Neuronal stem cell (in vitro differentiated cells): Measurements from ENCODE around the gene PIGV.

Source experiments
- DNase-seq: peaks from one replicate; pipeline ENCODE4 v3.0.0-alpha.2; 2013; ENCODE audit warnings: low spot score
- H2AFZ ChIP-seq: one replicate; pipeline ENCODE4 v1.6.1; 2013; ENCODE audit warnings: mild to moderate bottlenecking, low read length, inconsistent platforms
- H2AK5ac ChIP-seq: 2 replicates; pipeline ENCODE4 v1.6.1; 2013; ENCODE audit warnings: low read depth, mild to moderate bottlenecking, inconsistent platforms, low read length, moderate library complexity, mixed read lengths
- H2BK120ac ChIP-seq: 2 replicates; pipeline ENCODE4 v1.6.1; 2013; ENCODE audit warnings: low read depth, mild to moderate bottlenecking, inconsistent platforms, low read length, moderate library complexity, mixed read lengths
- H2BK12ac ChIP-seq: one replicate; pipeline ENCODE4 v1.6.1; 2013; ENCODE audit warnings: low read length, inconsistent platforms
- H2BK15ac ChIP-seq: 2 replicates; pipeline ENCODE4 v1.6.1; 2013; ENCODE audit warnings: mild to moderate bottlenecking, low read length, inconsistent platforms, mixed read lengths
- H2BK5ac ChIP-seq: one replicate; pipeline ENCODE4 v1.6.1; 2013; ENCODE audit warnings: inconsistent platforms, mild to moderate bottlenecking, low read length, moderate library complexity
- H3K14ac ChIP-seq: one replicate; pipeline ENCODE4 v1.6.1; 2013; ENCODE audit warnings: low read length, inconsistent platforms
- H3K18ac ChIP-seq: 2 replicates; pipeline ENCODE4 v1.6.1; 2013; ENCODE audit warnings: low read length, inconsistent platforms
- H3K23ac ChIP-seq: 2 replicates; pipeline ENCODE4 v1.6.1; 2013; ENCODE audit warnings: low read depth, mild to moderate bottlenecking, mixed read lengths, low read length, inconsistent platforms; ENCODE audit not compliant: poor library complexity
- H3K27ac ChIP-seq: replicated peaks from 3 replicates; pipeline ENCODE4 v1.5.1; 2013; ENCODE audit warnings: low read length, inconsistent platforms
- H3K27me3 ChIP-seq, 3 experiments: 2 replicates each; pipeline ENCODE4 v1.6.1; 2013; ENCODE audit warnings: low read length in 3 of 3, mild to moderate bottlenecking in 2 of 3, inconsistent platforms in 1 of 3, low read depth in 1 of 3, mixed read lengths in 1 of 3, moderate library complexity in 1 of 3; ENCODE audit not compliant: control insufficient read depth in 3 of 3, insufficient read depth in 3 of 3
- H3K36me3 ChIP-seq, 2 donors: replicated peaks in 1 of 2; 2 replicates each; pipeline ENCODE4 v1.6.1; 2013; ENCODE audit warnings: low read length in 2 of 2; ENCODE audit not compliant: control insufficient read depth in 2 of 2, insufficient read depth in 2 of 2
- H3K4ac ChIP-seq: 2 replicates; pipeline ENCODE4 v1.6.1; 2013; ENCODE audit warnings: inconsistent platforms, mild to moderate bottlenecking, low read length, moderate library complexity
- H3K4me1 ChIP-seq, 2 donors: 1 replicate in 1 of 2; 2 replicates in 1 of 2; pipeline ENCODE4 v1.6.1; 2013; ENCODE audit warnings: low read length in 2 of 2, low read depth in 1 of 2; ENCODE audit not compliant: control insufficient read depth in 2 of 2, insufficient read depth in 1 of 2
- H3K4me2 ChIP-seq: one replicate; pipeline ENCODE4 v1.6.1; 2013; ENCODE audit warnings: mild to moderate bottlenecking, low read length, inconsistent platforms; ENCODE audit not compliant: insufficient read depth, poor library complexity, severe bottlenecking
- H3K4me3 ChIP-seq, 2 donors: 2 replicates each; pipeline ENCODE4 v1.5.1; 2013; ENCODE audit warnings: low read length in 2 of 2, mild to moderate bottlenecking in 2 of 2, inconsistent platforms in 1 of 2, moderate library complexity in 1 of 2
- H3K79me1 ChIP-seq: one replicate; pipeline ENCODE4 v1.6.1; 2013; ENCODE audit warnings: low read depth, mild to moderate bottlenecking, inconsistent platforms, low read length, moderate library complexity
- H3K9ac ChIP-seq: one replicate; pipeline ENCODE4 v1.6.1; 2013; ENCODE audit warnings: mild to moderate bottlenecking, low read depth, low read length, inconsistent platforms; ENCODE audit not compliant: poor library complexity
- H3K9me3 ChIP-seq, 2 donors: replicated peaks in 1 of 2; 2 replicates each; pipeline versions ENCODE3 to v1.6.1; 2013; ENCODE audit warnings: low read length in 2 of 2, mild to moderate bottlenecking in 2 of 2, inconsistent platforms in 1 of 2, low read depth in 1 of 2, mixed read lengths in 1 of 2, moderate library complexity in 1 of 2; ENCODE audit not compliant: control insufficient read depth in 2 of 2, insufficient read depth in 1 of 2
- H4K8ac ChIP-seq: one replicate; pipeline ENCODE4 v1.6.1; 2013; ENCODE audit warnings: low read depth, mild to moderate bottlenecking, inconsistent platforms, low read length, moderate library complexity
- H4K91ac ChIP-seq: one replicate; pipeline ENCODE4 v1.6.1; 2013; ENCODE audit warnings: low read length, low read depth, mild to moderate bottlenecking, inconsistent platforms; ENCODE audit not compliant: poor library complexity
- WGBS, 2 donors: extraction: QIAGEN DNeasy Blood & Tissue Kit; methylation state at CpG; one replicate each; pipeline ENCODE4 v1.1.7; 2013; ENCODE audit warnings: missing lambda C conversion rate in 2 of 2, mixed read lengths in 1 of 2; ENCODE audit not compliant: insufficient read length in 2 of 2, insufficient replicate concordance in 1 of 2; ENCODE audit errors: extremely low coverage in 2 of 2; 5-methylcytosine and 5-hydroxymethylcytosine counted together

Gene PIGV

GRCh38 chr1:26772687-26773086, 15.1 kb upstream of the PIGV start:
- DNase-seq: no peak

GRCh38 chr1:26774462-26774861, 13.3 kb upstream of the PIGV start:
- no peak overlapping the region for H3K9ac ChIP-seq
- no peaks in the 10 kb centered on the region for H3K27me3 ChIP-seq
- H2AK5ac ChIP-seq: no peak overlapping the region
- no peak overlapping the region for H4K91ac ChIP-seq
- peaks cover 0 to 7% of the 10 kb centered on the region in 2 donors for H3K4me1 ChIP-seq
- H3K27ac ChIP-seq: no peak overlapping the region
- H4K8ac ChIP-seq: no peak overlapping the region
- H2BK15ac ChIP-seq: no peak overlapping the region
- no peak overlapping the region for H3K23ac ChIP-seq
- WGBS, 2 donors: no CpG with 5 or more reads among the region's 13 CpGs
- peaks cover 72 to 100% of the 10 kb centered on the region in 2 donors for H3K36me3 ChIP-seq
- DNase-seq: no peak
- no peak overlapping the region for H2BK12ac ChIP-seq
- H3K18ac ChIP-seq: no peak overlapping the region
- peaks cover 4% of the 10 kb centered on the region for H3K79me1 ChIP-seq
- no peak overlapping the region for H2BK120ac ChIP-seq
- no peak overlapping the region for H3K4me2 ChIP-seq
- H3K4ac ChIP-seq: no peak overlapping the region
- no peaks in the 10 kb centered on the region for H3K9me3 ChIP-seq
- H2BK5ac ChIP-seq: no peak overlapping the region
- H3K14ac ChIP-seq: no peak overlapping the region
- H2AFZ ChIP-seq: no peak overlapping the region
- H3K4me3 ChIP-seq: no peak overlapping the region

More at GRCh38 chr1:26772687-26773086, 15.1 kb upstream of the PIGV start:
- Histone ChIP-seq H3K79me1 (peaks cover 1% of the 10 kb centered on the region), H3K14ac (no peak overlapping the region), H2AK5ac (no peak overlapping the region), H3K4ac (no peak overlapping the region), H3K23ac (no peak overlapping the region), H2BK5ac (no peak overlapping the region), H3K9ac (no peak overlapping the region), H2AFZ (no peak overlapping the region), H3K36me3 (peaks cover 75 to 100% of the 10 kb centered on the region in 2 donors), H3K4me2 (no peak overlapping the region), H3K27me3 (no peaks in the 10 kb centered on the region), H2BK15ac (no peak overlapping the region), H3K9me3 (no peaks in the 10 kb centered on the region), H4K8ac (no peak overlapping the region), H2BK120ac (no peak overlapping the region), H3K4me3 (no peak overlapping the region), H3K4me1 (peaks cover 0 to 7% of the 10 kb centered on the region in 2 donors), H4K91ac (no peak overlapping the region), H3K27ac (no peak overlapping the region), H3K18ac (no peak overlapping the region), H2BK12ac (no peak overlapping the region)
- WGBS, 2 donors: no CpG with 5 or more reads among the region's 4 CpGs

- H3K36me3 ChIP-seq: peaks cover 80 to 100% of the 10 kb centered on the region in 2 donors
These were observed 12.1 kb upstream of the PIGV start for GRCh38 chr1:26775666-26776065.

GRCh38 chr1:26779098-26779668, 8.6 kb upstream of the PIGV start:
- Histone ChIP-seq H3K36me3 (peaks cover 55 to 96% of the 10 kb centered on the region in 2 donors), H3K79me1 (peaks cover 4% of the 10 kb centered on the region), H2BK12ac (no peak overlapping the region), H4K91ac (no peak overlapping the region), H2BK5ac (no peak overlapping the region), H3K23ac (peak overlapping the region; percentile 31), H3K9ac (no peak overlapping the region), H3K4me2 (no peak overlapping the region), H3K27me3 (no peaks in the 10 kb centered on the region), H3K4me3 (no peak overlapping the region), H2AK5ac (no peak overlapping the region), H3K4ac (no peak overlapping the region), H2AFZ (no peak overlapping the region), H3K18ac (no peak overlapping the region), H2BK15ac (no peak overlapping the region), H3K14ac (no peak overlapping the region), H4K8ac (no peak overlapping the region), H2BK120ac (no peak overlapping the region), H3K9me3 (no peaks in the 10 kb centered on the region), H3K27ac (no peak overlapping the region), H3K4me1 (peaks cover 2 to 16% of the 10 kb centered on the region in 2 donors)
- WGBS, 2 donors: no CpG with 5 or more reads among the region's 11 CpGs
- no peak for DNase-seq

More at GRCh38 chr1:26775666-26776065, 12.1 kb upstream of the PIGV start:
- peaks cover 4% of the 10 kb centered on the region for H3K79me1 ChIP-seq
- no peak for DNase-seq
- no peak overlapping the region for H4K8ac ChIP-seq
- H3K9ac ChIP-seq: no peak overlapping the region
- H2BK120ac ChIP-seq: no peak overlapping the region
- no peak overlapping the region for H2AK5ac ChIP-seq
- no peak overlapping the region for H3K4me3 ChIP-seq
- H3K27me3 ChIP-seq: no peaks in the 10 kb centered on the region
- H3K18ac ChIP-seq: no peak overlapping the region
- no peak overlapping the region for H3K4ac ChIP-seq
- H3K14ac ChIP-seq: no peak overlapping the region
- WGBS, 2 donors: no CpG with 5 or more reads among the region's 4 CpGs
- no peak overlapping the region for H2BK12ac ChIP-seq
- H3K23ac ChIP-seq: no peak overlapping the region
- H3K27ac ChIP-seq: no peak overlapping the region
- peaks cover 0 to 7% of the 10 kb centered on the region in 2 donors for H3K4me1 ChIP-seq
- no peak overlapping the region for H2AFZ ChIP-seq
- H2BK5ac ChIP-seq: no peak overlapping the region
- no peak overlapping the region for H4K91ac ChIP-seq
- H3K4me2 ChIP-seq: no peak overlapping the region
- H3K9me3 ChIP-seq: no peaks in the 10 kb centered on the region
- no peak overlapping the region for H2BK15ac ChIP-seq
